Measurements from ENCODE around the gene LRRC36. TPM values are rescaled to one million over a fixed set of nuclear protein-coding genes. Genes with fewer than 3 reads are reported as not detected.

Gene LRRC36
- total RNA-seq, 2 donors from 2014 or later: 1.6 to 7.0 TPM

DNA sequence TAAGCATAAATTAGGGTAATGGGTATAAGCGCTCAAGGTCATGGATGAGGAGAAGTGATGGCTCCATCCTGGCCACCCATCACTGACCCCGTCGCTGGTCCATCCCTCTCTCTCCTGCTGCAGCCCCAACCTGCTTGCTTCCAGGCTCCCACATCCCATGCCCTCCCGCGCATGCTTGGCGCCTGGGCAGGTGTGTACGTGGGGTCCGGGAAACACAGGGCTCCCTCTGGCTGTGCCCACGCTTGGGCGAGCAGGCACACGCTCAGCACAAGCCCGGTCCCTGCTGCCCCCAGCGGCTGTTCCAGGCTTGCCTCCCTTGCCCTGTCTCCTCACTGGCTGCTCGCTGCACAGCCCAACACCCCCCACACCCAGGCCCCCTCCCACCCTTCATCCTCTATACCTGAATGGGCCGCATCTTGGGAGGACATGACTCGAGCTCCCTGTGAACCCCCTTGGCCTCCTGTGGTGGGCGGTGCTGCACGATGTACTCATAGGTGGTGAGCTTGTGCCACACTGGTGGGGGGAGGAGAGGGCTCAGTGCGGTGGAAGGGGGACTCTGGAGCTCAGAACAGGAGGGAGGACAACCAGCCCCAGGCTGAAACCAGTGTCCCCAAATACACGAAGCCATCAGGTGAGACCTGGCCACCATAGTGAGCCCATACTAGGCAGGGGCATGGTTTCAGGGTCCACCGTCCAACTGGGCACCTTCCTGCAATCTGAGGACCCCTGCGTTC lies 71.4 kb downstream of the LRRC36 start:
- 82 to 83% methylated on average over 21 to 22 of the region's 22 CpGs for WGBS, 2 donors
- peaks cover 57% of the 10 kb centered on the region for H3K4me1 ChIP-seq
- H3K27me3 ChIP-seq: peaks cover 0 to 7% of the 10 kb centered on the region in 2 donors
- no peaks in the 10 kb centered on the region for H3K36me3 ChIP-seq (replicated peaks in 1 of 2; ENCODE audit: insufficient read depth in 1 of 2, low read depth in 2 of 2)
- H3K4me3 ChIP-seq: no peak overlapping the region
- H3K9me3 ChIP-seq: no peaks in the 10 kb centered on the region
- TF ChIP-seq POLR2A (IDR thresholded peaks at IDR 0.05): no peak
- TF ChIP-seq, protein P1, sequence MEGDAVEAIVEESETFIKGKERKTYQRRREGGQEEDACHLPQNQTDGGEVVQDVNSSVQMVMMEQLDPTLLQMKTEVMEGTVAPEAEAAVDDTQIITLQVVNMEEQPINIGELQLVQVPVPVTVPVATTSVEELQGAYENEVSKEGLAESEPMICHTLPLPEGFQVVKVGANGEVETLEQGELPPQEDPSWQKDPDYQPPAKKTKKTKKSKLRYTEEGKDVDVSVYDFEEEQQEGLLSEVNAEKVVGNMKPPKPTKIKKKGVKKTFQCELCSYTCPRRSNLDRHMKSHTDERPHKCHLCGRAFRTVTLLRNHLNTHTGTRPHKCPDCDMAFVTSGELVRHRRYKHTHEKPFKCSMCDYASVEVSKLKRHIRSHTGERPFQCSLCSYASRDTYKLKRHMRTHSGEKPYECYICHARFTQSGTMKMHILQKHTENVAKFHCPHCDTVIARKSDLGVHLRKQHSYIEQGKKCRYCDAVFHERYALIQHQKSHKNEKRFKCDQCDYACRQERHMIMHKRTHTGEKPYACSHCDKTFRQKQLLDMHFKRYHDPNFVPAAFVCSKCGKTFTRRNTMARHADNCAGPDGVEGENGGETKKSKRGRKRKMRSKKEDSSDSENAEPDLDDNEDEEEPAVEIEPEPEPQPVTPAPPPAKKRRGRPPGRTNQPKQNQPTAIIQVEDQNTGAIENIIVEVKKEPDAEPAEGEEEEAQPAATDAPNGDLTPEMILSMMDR (IDR thresholded peaks at IDR 0.05): no peak
- intact Hi-C loops (cut with DNase I): no loop called here
- DNase-seq (no peak), ATAC-seq (no peak)
- no peak overlapping the region for H3K27ac ChIP-seq

DNA sequence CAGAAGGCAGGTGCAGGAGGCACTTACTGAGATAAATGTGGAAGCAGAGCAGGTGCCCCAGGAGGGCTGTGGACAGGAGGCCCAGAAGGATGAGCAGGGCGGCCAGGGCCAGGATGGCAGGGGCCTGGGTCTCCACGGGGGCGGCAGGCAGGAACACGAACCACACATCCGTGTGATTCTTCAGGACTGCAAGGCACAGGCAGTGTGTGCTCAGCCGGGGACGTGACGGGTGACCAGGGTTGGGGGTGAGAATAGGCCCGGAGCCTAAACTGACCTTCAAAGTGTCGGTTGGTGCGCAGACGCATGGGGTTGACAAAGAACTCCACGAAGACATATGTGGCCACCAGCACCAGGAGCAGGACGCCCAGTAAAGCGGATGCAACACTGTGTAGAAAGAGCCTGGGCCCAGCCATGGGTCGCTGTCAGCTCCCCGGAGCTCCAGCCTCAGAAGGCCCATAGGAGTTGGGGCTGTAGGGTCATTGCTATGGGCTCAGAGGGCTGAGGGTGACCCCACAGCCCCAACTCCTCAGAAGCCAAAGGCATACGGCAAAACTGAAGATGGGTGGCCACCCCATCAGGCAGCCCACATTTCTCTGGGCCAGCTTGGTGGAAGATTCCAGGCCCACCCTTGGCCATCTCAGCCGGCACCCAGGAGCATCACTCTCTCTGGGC lies 72.1 kb downstream of the LRRC36 start:
- peaks cover 0 to 6% of the 10 kb centered on the region in 2 donors for H3K27me3 ChIP-seq
- no peaks in the 10 kb centered on the region for H3K9me3 ChIP-seq
- ATAC-seq (no peak), DNase-seq (no peak)
- H3K4me1 ChIP-seq: peaks cover 55% of the 10 kb centered on the region
- H3K27ac ChIP-seq: no peak overlapping the region
- TF ChIP-seq POLR2A (IDR thresholded peaks at IDR 0.05): no peak
- TF ChIP-seq, protein P1 (IDR thresholded peaks at IDR 0.05): no peak
- 73 to 89% methylated on average over 18 to 19 of the region's 19 CpGs for WGBS, 2 donors
- no peaks in the 10 kb centered on the region for H3K36me3 ChIP-seq (replicated peaks in 1 of 2; ENCODE audit: insufficient read depth in 1 of 2, low read depth in 2 of 2)
- intact Hi-C loops (cut with DNase I): no loop called here
- H3K4me3 ChIP-seq: no peak overlapping the region

DNA sequence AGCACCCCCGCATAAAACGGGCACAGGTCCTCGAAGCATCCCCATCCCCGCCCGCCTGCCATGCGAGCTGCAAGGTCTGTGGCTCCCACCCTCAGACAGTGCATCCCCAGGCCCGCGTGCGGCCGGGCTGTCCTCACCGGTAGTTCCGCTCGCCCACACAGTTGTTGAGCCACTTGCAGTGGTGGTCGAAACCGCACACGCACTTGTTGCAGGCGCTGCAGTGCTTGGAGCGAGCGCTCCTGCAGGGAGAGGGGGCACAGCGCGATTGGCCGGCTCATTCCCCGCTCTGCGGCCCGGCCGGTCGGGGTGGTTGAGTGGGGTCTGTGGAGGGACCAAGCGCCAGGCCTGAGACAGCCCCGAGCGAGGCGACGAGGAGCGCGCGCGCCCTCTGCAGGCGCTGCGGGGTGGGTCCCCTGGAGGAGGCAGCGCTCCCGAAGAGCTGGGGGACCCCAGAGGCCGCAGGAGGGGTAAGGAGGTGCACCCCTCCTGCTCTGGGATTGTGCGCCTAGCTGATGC lies 72.7 kb downstream of the LRRC36 start:
- Histone ChIP-seq H3K4me1 (peaks cover 55% of the 10 kb centered on the region), H3K4me3 (no peak overlapping the region)
- no peak for ATAC-seq

DNA sequence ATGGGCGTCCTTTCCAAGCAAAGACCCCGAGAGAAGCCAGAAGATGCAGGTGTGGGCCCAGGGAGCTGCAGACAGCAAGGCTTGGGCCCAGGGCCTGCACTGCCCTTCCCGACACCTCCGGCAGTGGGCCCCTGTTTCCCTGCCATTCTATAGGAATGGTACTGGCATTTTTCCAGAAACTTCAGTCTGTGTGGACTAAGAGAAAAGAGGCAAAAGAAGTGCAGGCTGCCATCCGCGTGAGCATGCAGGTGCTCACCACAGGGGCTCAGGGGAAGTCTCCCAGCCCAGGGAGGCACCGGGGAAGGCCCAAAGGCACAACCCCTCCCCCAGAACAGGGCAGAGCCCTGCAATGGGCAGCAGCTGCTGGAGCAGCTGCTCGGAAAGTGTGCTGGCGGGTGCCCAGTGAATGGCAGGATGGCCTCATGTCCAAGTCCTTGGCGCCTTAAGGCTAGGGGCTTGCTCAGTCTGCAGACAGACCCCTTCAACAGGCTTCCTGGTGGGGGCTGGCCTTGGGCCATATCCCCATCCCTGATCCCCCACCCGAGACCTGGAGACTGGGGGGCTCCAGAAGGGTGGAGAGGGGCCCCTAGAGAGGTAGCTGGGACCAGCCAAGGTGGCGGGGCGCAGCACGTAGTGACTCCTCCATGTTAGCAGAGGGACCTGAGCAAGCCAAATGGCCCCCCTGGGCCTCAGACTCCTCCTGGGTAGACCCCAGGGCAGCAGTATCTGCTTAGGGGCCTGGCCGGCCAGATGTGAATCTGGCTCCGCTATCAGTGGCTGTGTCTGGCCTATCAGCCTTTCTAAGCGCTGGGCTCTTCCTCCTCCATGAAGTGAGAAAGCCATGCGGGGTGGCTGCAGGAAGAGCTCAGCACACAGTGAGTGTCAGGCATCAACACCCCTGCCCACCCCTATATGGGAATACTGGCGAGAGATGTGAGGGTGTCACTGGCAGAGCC lies 73.4 kb downstream of the LRRC36 start:
- Histone ChIP-seq H3K36me3 (replicated peaks in 1 of 2; ENCODE audit: insufficient read depth in 1 of 2, low read depth in 2 of 2) (no peaks in the 10 kb centered on the region), H3K9me3 (no peaks in the 10 kb centered on the region), H3K27ac (no peak overlapping the region), H3K4me3 (no peak overlapping the region), H3K4me1 (peaks cover 58% of the 10 kb centered on the region), H3K27me3 (no peaks in the 10 kb centered on the region)
- TF ChIP-seq, protein P1 (IDR thresholded peaks at IDR 0.05): peak in 3 of 7 experiments; percentile 2 to 18 (median 6)
- no peak for TF ChIP-seq POLR2A (IDR thresholded peaks at IDR 0.05)
- ATAC-seq: no peak
- DNase-seq: peak in 1 of 4 donors; percentile 42
- intact Hi-C loops (cut with DNase I): no loop called here
- WGBS, 2 donors: 63 to 66% methylated on average over 10 to 17 of the region's 19 CpGs

More for the DNA sequence above, 72.7 kb downstream of the LRRC36 start:
- H3K27ac ChIP-seq: no peak overlapping the region
- no peak for TF ChIP-seq POLR2A (IDR thresholded peaks at IDR 0.05)
- TF ChIP-seq, protein P1 (IDR thresholded peaks at IDR 0.05): peak; percentile 57 to 79 (median 70)
- peak; percentile 38 to 58 (median 48) for DNase-seq
- 32 to 48% methylated on average over 14 to 41 of the region's 42 CpGs for WGBS, 2 donors
- intact Hi-C loops (cut with DNase I): no loop called here
- peaks cover 0 to under 1% of the 10 kb centered on the region in 2 donors for H3K27me3 ChIP-seq
- no peaks in the 10 kb centered on the region for H3K36me3 ChIP-seq (replicated peaks in 1 of 2; ENCODE audit: insufficient read depth in 1 of 2, low read depth in 2 of 2)
- no peaks in the 10 kb centered on the region for H3K9me3 ChIP-seq
